ENCODE data around the gene SERPINA4.
A peak's percentile ranks its signal among the peaks of the same experiment; 100 is the strongest.

SERPINA4 gene

DNA sequence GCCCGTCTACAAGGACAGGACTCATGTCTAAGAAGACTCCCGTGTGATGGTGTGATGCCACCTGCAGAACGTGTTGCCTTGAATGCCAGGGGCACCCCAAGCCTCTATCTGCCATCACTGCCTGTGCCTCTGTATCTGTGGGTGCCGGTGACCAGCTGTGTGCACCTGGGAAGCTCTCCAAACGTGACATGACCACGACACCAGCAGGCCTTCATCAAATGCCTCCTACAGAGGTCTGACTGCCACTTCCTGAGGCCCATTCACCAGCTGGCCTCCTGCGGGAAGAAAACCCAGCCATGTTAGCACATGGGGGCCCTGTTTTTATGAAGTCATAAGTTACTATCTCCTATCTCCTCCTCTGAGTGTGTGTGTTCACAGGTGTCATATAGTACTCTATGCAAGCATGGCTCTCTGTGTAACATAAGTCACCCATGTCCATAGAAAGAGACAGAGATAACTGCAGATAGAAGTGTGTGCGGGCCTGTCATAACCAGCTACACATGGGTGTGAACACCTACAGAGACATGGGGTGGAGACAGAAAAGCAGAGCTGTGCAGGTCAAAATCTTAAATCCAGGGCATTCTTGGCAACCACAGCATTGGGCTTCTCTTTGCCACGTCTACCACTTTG lies 18.3 kb upstream of the SERPINA4 start:
- no peak for DNase-seq (ENCODE audit: low read depth in 2 of 2)

DNA sequence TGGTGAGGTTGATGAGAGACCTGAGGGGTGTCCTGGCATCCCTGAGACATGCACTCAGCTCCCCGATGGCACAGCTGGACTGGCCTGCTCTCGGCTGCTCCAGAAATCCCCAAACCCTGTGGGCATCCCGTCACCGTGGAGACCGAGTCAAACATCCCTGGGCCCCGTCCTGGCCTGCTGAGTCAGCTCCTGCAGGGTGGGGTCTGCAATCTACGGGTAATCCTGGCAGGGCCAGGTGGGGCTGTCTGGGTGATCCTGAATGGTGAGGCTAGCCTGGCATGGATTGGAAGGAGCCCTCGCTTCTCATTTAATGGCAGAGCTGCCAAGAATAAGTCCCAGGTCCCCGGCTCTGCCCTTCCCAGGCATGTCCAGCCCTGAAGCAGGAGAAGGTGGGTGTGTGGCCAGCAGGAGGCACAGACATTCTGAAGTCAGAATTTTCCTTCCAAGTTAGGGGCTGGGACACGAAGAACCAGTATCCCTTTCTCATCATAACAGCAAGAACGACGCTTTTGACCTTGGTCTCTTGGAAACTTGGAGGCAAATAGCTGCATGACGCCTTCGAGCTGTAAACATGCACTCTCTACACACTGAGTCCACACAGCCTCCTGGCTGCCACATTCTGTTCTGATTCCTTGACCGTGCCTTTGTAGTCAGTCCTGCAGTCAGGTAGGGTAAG lies 17.7 kb upstream of the SERPINA4 start:
- no peak for DNase-seq (ENCODE audit: low read depth in 2 of 2)

DNA sequence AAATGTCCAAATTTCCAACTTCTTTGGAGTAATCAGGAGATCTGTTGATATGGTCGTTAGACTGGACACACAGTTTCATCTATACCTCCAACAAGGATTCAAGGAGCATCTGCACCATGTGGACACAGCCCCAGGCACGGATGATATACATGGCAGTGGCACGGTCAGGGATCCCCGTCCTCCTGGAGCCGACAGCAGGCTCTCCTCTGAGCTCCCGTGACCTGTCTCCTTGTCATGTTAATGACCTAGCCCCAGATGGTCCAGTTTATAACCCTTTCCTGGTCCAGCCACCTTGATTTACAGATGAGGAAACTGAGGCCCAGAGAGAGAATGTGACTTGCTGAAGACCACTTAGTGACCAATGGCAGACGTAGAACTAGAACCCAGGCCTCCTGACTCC lies 16.5 kb upstream of the SERPINA4 start:
- no peak for DNase-seq (ENCODE audit: low read depth in 2 of 2)

DNA sequence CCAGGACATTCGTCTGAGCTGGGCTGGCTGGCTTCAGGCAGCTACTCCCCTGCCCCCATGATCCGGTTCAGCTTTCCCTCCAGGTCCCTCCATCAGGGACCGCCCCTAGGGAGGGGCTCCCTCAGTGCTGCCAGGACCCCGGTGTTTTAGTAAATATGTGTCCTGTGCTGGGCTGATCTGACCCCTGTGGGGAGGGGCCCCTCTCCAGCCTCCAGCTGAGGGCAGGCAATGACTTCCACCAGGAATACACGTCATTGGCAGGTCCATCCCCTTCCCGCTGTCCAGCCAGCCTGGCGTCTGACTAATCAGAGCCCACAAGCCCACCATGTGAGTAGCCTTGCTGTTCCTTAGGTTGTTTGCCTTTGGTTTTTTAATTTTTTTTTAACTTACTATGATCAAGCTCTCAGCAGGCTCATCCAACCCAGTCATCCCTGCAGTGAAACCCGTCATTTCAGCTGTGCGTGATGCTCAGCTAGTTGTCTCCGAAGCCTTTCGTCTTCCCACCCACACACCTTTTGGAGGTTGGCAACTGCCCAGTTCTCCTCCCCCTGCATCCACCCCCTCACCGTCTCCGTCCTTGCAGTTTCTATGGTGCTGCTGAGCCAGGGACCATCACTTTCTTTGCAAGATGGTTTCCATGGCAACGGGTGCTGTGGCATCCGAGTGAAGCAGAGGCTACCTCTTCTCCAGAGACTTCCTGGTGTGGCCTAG lies 16.0 kb upstream of the SERPINA4 start:
- DNase-seq (ENCODE audit: low read depth in 2 of 2): no peak

DNA sequence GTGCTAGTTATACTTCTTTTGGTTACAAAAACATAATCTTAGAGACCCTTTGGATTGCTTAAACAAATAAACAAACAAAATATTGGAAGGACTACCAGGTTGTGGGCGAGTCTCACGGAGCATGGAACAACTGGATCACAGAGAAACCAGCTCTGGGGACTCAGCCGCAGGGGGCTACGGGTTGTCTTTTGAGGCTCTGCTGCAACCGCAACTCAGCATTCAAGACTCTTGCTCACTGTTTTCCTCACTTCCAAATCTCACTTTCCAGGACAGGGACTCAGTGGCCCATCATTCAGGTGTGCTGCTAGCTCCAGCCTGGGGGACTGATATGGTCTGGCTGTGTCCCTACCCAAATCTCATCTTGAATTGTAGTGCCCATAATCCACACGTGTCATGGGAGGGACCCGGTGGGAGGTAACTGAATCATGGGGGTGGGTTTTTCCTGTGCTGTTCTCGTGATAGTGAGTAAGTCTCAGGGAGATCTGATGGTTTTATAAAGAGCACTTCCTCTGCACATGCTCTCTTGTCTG lies 14.0 kb upstream of the SERPINA4 start:
- no peak for DNase-seq (ENCODE audit: low read depth in 2 of 2)

DNA sequence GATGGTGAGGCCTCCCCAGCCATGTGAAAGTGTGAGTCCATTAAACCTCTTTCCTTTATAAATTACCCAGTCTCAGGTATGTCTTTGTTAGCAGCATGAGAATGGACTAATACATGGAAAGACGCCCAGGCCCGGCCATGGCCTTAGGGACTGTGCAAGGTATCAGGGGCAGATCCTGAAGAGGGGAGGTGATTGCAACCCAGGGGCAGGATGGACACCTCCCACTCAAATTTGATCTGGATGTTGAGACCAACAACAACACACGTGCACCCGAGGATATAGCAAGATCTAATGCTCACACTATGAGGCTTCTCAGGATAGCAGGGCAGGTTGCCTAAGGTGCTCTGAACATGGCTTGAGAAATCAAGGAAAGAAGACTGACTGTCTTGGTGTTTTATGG lies 13.5 kb upstream of the SERPINA4 start:
- DNase-seq (ENCODE audit: low read depth in 2 of 2): no peak

DNA sequence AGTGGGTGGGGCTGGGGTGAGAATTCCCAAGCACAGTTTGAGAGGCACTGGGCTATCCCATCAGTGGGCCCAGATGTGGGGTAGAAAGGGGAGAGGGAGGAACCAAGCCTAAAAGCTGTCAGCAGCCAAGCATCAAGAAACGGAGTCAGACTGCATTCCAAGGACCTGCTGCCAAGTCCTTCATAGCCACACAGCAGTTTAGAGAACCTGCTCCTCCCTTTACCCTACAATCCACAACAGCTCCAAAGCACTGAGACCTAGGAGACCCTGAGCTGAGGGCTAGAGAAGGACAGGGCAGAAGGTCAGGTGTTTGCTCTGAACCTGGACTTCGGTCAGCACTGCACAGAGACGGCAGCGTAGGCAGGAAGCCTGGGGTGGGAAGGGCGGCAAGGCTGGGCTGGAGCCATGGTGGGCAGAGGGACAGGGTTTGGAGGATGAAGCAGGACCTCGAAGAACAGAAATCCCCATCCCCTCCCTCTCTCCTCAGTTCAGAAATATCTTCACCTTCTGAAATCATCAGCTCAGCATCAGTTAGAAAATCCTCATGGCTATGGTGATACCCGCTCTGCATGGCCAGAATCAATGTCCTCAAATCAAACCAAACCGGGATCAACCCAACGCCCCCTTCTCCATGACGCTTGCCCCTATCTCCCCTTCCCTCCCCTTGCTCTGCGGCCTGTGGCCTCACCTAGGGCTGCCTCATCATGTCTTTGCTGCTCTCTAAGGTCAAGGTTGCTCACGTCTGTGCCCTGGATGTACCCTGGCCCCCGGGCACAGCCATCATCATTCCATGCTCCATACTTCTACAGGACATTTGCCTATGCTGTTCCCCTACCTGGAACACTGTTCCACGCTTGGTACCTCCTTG lies 12.9 kb upstream of the SERPINA4 start:
- no peak for DNase-seq (ENCODE audit: low read depth in 2 of 2)

DNA sequence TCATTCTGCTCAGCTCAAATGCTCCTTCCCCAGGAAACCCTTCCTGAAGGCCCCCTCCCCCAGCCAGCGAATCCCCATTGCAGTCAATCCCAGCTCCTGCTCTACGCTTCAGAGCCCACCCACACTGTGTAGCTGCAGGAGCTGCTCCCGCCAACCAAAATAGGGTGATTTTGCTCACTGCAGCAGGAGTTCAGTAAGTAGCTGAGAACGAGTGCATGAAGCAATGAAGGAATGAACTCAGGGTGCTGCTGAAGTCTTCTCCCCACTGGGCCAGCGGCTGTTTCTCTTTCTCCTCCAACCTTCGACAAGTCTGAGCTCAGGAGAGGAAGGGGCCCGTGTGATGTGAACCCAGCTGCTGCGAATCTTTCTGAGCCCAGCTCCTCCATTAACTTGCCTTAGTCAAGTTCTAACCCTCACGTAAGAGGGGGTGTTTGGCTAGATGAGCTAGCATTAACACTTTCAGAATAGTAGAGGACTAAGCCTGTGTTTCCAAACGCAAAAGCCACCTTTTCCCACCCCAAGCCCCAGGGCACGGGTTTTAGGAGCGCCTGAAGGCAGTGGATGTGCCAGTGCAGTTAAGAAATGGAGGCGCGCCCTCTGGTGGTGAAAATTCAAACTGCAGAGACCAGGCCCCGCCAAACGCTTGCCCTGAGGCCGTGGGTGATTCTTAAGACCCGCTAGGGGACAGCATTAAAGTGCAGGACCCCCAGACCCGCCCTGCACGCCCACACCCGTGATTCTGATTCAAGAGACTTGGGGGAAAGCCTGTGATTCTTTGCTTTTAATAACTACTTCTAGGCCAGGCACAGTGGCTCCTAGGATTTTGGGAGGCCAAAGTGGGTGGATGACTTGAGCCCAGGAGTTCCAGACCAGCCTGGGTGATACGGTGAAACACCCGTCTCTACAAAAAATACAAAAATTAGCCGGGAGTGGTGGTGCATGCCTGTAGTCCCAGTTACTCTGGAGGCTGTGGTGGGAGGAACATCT lies 11.9 kb upstream of the SERPINA4 start:
- peak in 1 of 2 donors; percentile 39 for DNase-seq (ENCODE audit: low read depth in 2 of 2)

DNA sequence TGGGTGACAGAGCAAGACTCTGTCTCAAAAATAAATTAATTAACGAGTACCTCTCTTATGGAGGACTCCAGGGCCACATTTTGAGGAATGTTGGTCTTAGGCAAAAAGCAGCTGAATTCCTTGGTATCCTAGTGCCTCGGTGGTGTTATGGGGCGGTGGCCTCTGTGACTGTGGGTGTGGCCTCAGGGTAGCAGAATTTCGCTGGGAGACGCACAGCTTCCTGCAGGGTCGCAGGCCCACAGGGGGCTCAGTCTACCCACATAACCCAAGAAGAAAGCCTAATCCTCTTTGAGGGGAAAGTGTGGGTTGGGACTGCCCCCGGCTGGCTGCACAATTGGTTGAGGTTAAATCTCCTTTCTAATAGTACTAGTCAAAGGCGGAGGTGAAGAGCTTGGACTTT lies 11.2 kb upstream of the SERPINA4 start:
- DNase-seq (ENCODE audit: low read depth in 2 of 2): no peak

DNA sequence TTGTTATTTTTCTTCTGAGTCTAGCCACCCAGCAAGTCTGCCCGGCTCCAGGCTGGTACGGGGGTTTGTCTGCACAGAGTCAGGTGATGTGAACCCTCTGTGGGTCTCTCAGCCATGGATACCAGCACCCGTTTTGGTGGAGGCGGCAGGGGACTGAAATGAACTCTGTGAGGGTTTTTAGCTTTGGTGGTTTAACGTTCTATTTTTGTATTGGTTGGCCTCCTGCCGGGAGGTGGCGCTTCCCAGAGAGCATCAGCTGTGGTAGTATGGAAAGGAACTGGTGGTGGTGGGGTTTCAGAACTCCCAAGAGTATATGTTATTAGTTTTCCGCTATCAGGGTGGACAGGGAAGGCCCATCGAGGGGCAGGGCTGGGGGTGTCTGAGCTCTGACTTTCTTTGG lies 5.3 kb upstream of the SERPINA4 start:
- no peak for DNase-seq (ENCODE audit: low read depth in 2 of 2)

DNA sequence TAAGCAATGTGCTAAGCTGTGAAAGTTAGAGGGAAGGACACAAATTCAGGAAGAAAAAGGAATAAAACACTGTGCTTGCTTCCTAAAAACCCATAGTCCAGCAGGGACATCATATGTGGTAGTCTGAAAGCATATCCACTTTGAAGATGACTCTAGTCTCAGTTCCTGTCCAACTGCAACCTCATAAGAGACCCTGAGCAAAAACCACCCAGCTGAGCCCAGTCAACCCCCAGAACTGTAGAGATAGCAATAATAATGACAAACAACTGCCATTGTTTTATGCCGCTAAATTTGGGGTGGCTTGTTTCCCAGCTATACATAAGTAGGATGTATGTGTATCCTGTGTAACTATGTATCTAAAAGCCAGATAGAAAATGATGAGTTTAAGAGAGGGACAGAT lies 3.9 kb upstream of the SERPINA4 start:
- DNase-seq (ENCODE audit: low read depth in 2 of 2): no peak

DNA sequence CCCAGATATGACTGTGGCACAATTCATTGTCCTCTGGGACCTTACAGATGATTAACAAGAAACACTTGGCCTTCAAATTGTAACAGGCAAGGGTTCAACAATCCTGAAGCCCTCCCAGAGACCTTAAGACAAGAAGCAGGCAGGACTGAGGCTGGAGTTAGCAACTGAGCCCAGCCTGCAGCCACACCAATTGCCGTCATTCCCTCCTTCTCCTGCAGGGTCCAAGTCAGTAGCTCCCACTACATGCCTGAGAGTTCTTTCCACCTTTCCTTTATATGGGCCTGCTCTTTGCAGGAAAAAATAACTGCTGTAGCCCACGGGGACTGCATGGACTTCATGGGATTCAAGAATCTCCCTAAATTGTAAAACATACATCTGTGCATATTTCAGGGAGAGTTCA lies 2.4 kb upstream of the SERPINA4 start:
- DNase-seq (ENCODE audit: low read depth in 2 of 2): no peak

DNA sequence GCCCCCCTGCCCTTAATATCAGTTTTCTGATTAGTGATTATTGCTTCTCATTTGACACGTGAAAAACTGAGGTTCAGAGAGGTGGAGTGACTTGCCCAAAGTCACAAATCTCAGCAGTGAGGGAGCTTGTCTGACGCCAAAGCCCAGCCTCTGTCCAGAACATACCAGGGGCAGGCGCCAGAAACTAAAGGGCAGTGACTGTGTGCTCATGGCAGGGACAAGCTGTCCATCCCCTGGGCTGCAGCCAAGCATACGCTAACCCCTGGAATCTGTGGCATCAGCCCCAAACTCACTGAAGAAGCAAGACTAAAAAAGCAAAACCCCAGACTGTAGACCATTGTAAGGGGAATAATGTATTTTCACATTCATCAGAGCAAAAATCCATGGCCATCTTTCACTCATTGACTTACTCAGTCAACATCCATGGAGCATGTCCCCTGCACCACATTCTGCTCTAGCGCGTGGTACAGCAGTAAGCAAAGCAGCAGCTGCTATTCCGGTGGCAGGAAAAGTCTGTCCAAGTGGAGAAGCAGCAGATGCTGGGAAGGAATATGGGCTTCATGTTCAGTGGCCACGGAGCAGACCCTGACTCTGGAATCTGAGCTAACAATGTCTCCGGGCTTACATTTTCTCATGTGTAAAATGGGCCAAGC lies 1.5 kb upstream of the SERPINA4 start:
- no peak for DNase-seq (ENCODE audit: low read depth in 2 of 2)

DNA sequence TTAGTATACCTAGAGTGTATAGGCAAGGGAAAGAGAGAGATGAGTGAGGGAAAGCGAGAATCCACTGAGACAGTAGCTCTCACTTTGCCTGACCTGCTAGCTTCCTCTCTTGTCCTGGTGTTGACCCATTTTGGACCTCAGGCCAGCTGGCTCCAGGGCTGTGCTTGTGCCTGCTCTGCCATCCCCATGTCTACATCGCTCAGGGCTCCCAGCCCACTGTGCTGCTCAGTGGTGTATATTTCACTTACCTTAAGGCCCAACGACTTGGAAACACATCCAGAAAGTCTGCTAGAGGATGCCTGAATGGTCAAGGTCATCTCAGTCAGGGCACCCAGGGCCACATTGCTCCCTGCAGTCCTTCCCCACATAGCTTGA lies 964 bp upstream of the SERPINA4 start:
- no peak for DNase-seq (ENCODE audit: low read depth in 2 of 2)

DNA sequence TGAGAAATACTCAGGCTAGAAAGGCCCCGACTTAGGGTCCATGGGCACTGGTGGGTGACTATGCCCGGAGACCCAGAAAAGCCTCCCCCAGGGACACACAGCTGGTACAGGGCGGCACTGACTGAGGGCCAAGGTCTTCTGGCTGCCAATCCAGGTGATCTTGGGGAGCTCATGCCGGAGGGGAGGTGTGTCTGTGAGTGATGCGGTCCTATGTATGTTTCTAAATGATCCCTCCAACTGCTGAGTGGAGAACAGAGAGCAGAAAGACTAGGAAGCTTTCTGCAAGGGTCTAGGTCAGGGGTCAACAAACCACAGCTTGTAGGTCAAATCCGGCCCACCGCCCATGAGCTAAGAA lies 391 bp downstream of the SERPINA4 start:
- DNase-seq (ENCODE audit: low read depth in 2 of 2): no peak

DNA sequence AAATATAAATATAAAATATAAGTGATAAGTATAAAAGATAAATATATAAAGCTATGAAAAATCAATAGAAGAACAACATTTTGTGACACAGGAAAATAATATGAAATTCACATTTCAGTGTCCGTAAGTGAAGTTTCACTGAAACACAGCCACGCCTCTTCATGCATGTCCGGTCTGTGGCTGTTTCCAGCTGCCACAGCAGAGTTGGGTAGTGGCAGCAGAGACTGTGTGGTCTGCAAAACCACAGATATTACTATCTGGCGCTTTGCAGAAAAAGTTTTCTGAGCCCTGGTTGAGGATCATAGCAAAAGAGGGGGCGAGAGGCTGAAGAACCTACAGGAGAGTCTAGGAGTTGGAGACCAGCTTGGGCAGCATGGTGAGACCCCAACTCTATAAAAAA lies 780 bp downstream of the SERPINA4 start:
- DNase-seq (ENCODE audit: low read depth in 2 of 2): no peak

DNA sequence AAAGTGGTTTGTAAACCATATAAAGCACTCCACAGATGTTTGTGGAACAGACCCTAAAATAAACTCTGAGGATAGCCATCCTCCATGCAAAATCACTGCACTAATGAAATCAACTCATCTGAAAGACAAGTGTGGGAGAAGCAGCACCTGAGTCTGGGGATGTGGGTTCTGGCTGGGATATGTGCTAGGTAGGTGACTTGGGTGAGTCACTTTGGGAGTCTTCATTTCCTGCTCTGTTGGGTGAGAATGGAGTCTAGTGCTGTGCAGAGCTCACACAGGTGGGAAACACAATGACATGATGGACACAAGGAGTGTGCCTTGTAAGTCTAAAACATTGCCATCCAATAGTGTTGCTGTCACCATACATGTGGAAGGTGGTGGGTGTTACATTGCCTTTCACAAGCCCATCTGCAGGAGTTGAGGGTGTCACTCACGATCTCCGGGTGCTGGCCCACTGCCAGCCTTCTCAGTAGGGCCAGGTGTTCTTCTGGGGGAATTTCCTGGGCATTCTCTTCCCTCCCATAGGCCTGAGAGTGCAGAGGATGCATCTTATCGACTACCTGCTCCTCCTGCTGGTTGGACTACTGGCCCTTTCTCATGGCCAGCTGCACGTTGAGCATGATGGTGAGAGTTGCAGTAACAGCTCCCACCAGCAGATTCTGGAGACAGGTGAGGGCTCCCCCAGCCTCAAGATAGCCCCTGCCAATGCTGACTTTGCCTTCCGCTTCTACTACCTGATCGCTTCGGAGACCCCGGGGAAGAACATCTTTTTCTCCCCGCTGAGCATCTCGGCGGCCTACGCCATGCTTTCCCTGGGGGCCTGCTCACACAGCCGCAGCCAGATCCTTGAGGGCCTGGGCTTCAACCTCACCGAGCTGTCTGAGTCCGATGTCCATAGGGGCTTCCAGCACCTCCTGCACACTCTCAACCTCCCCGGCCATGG lies 2.0 kb downstream of the SERPINA4 start:
- DNase-seq (ENCODE audit: low read depth in 2 of 2): no peak

DNA sequence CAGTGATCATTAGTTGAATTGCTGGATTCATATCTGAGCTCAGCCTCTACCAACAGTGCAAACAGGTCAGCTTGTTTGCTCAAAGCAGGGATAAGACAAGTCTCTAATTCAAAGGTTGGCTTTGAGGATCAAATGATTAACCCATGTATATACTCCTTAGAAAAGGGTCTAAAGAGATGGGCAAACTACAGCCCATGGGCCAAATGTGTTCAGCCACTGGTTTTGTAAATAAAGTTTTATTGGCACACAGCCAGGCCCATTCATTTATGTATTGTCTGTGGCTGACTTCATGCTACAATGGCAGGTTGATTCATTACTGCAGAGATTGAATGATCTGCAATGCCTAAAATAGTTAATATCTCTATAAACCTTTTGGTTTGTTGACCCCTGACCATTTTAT lies 3.1 kb downstream of the SERPINA4 start:
- DNase-seq (ENCODE audit: low read depth in 2 of 2): no peak

DNA sequence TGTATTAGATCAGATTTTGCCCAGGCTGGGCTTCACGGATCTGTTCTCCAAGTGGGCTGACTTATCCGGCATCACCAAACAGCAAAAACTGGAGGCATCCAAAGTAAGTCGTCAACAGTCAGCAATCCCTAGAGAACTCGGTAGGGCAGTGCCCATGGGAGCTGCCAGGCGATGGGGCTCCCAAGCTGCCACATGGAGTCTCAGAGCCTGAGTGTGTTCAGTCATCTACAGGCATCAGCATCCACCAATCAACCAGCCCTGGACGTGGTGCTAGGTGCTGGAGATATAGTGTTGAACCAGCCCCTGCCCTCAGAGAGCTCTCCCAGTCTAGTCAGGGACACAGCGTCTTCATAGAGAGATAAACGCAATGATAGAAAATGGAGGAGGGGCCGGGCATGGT lies 6.9 kb downstream of the SERPINA4 start:
- no peak for DNase-seq (ENCODE audit: low read depth in 2 of 2)

All from stimulated activated CD8-positive, alpha-beta memory T cell treated with anti-CD3 and anti-CD28 coated beads, Interleukin-7, amount 100 ng/mL, for 1 hour (primary cell).